GM18520 (cell line): ENCODE data around the gene LYRM2.
"Not testable (repeated sequence)": the region's sequence is repeated elsewhere in the genome, so short reads cannot be mapped to it uniquely, and the experiment has no call there.

Experiments
- ATAC-seq: cut with Tn5 transposase; IDR thresholded peaks from one replicate; pipeline ENCODE4 v1.9.1; 2021; ENCODE audit not compliant: unreplicated experiment

Gene LYRM2

DNA sequence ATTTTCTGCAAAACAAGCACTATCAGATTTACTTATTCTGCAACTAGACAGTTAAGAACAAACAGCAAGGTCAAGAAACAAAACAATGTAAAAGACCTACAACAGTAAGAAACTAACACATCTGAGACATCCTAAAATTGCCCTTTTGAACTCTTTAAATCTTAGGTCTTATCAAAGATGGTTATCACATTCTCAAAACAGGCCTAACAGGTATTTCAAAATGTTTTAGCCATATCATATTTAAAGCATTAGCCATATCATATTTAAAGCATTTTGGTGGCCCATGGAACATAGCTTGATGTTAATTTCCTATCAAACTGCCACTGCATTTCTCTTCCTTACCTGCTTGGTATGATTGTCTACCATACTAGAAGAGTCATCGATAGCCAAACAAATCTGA is 11.1 kb upstream of the LYRM2 start:
- no peak for ATAC-seq

DNA sequence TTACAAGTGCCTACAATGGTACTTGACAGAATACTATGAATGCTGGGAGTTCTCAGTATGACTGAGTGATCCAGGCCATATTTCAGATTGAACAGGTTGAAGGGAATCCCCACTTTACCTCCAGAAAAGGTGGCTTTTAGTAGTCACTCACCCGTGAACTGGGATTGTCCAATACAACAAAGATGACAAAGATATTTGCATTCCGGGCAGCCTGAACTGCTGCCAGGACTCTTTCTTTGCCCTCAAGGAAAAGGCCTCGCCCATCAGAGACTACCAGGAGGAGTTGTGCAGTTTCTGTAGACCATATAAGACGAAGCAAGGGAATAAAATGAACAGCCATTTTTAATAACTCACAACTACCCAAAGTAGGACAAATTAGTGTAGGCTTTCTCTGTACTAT is 6.3 kb upstream of the LYRM2 start:
- no peak for ATAC-seq

DNA sequence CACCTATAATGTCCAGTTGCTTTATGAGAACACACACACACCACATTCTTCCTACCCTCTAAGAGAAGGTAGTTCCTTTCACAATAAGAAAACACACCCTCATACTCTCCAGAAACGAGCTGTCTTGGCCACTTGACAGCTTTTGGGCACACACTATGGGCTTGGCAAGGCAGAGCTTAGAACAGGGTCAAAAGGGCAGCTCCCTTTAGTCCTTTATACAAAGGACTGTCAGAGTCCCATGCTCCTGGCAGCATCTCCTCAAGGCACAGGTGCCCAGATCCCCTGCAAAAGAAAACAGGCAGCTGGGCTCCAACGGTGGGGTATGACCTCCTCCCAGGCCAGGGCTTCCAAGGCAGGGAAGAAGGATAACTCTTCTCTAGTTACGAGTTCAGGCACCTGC is 4.9 kb upstream of the LYRM2 start:
- ATAC-seq = no peak

DNA sequence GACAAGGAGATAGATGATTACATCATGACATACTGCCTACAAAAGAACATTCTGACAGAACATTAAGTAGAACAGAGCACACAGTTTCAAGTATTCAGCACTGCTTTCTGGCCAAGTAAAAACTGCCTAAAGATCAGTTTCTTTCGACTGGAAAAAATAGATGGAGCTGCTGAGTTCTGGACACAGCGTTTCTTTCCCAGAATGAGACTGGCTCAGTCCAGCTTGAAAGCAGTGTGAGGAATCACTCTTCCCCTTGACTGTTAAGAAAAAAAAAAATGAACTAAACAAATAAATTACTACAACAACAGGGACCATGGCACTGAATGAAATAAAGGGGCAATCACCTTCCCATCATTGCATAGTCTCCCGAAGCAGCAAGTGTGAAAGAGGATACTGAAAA is 4.4 kb upstream of the LYRM2 start:
- no peak for ATAC-seq

DNA sequence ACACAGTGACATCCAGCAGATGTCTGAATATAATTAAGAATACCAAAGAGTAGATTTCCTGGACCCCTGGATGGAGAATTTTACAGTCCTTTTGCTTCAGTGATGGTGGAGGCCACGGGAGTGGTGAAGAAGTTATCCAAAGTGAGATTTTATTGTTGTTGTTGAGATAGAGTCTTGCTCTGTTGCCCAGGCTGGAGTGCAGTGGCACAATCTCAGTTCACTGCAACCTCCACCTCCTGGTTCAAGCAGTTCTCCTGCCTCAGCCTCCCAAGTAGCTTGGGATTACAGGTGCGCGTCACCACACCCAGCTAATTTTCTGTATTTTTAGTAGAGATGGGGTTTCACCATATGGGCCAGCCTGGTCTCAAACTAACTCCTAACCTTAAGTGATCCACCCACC is 3.0 kb upstream of the LYRM2 start:
- ATAC-seq = not testable (repeated sequence)

DNA sequence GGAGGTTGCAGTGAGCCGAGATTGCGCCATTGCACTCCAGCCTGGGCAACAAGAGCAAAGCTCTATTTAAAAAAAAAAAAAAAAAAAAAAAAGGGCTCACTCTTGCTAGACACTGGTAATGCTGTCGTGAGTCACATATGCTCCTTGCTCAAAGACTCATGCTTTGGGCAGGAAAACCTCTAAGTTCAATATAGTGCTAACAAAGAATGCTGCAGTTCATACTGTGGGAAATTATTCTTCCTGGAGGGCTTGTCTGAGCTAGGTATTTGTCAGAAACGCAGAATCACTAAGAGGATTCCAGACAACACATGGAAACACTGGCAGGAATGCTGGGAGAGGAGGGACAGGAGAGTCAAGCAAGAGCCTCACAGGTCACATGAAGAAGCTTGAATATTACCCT is 2.3 kb upstream of the LYRM2 start:
- ATAC-seq = no peak

DNA sequence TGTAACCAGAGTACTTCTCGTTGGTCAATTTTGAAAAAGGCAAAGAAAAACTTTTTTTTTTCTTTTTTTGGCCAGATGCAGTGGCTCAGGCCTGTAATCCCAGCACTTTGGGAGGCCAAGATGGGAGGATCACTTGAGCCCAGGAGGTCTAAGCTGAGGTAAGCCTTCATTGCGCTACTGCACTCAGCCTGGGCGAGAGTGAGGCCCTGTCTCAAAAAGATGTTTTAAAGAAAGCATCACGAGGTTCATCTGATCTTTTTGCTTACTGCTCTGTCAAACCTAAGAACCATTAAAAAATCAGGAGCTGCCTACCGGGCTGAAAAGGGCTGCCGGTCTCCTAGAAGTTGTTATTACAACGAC is 607 bp downstream of the LYRM2 start:
- peak; percentile 1 for ATAC-seq

DNA sequence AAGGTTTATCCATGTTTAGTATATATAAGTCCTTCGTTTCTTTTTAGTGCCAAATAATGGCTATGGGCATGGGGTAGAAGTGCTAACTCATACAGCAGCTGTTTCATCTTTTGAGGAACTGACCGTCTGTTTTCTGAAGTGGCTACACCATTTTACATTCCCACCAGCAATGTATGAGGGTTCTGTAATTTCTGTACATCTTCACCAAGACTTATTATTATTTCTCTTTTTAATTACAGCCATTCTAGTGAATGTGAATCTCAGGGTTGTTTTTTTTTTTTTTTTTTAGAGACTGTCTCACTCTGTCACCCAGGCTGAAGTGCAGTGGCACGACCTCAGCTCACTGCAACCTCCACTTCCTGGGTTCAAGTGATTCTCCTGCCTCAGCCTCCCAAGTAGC is 2.1 kb downstream of the LYRM2 start:
- ATAC-seq = not testable (repeated sequence)

DNA sequence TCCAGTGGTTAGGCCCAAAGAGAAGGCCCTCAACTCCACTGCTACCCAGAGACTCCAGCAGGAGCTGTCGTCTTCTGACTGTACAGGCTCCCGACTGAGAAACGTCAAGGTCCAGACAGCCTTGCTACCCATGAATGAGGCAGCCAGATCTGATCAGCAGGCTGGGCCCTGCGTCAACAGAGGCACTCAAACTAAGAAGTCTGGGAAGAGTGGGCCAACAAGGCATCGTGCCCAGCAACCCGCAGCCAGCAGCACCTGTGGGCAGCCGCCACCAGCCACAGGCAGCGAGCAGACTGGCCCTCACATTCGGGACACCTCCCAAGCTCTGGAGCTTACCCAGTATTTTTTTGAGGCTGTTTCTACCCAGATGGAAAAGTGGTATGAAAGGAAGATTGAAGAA is 8.1 kb downstream of the LYRM2 start:
- no peak for ATAC-seq

DNA sequence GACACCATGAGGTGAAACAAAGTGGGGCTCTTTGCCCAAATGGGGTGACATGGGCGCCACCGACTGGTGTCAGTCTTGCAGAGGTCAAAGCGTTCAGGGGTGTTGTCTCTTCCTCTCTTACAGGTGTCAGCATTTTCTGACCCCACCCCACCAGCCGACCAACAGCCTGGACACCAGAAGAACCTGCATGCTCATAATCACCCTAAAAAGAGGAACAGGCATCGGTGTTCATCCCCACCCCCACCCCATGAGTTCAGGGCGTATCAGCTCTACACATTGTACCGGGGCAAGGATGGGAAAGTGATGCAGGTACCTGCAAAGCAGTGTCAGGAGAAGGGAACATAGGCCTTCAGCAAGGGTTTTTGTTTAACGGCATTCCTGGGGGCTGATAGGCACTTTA is 14.8 kb downstream of the LYRM2 start:
- ATAC-seq = no peak

DNA sequence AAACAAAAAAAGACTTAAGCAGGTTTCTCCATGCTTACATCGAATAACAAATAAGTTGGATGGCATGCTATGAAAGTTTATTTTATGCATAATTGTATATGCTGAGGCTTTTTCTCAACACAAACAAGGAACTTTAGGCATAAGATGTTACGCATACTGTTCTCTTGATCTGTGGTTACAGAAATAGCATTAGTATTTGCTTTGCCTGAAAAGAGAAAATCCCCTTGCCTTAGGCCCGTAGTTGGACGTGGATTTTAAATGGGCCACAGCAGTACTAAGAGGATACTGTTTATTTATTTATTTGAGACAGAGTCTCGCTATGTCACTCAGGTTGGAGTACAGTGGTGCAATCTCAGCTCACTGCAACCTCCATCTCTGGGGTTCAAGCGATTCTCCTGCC is 19.0 kb downstream of the LYRM2 start:
- no peak for ATAC-seq

DNA sequence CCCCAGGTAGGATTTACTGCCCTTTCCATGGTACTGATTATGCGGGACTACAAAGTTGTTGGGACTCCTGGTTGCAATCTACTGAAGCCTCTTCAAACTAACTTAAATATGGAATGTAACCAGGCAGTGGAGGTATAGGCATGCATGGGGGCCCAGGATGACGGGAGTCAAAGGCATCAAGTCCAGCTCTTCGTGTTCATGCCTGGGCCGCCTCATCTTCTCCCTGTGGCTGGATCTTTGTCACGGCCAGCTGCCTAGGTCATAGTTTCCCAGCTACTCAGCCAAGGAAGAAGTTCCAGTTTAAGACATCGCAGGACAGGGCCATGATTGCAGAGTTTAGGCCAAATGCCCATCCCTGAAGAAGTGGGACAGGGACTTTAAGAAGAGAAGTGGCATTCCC is 20.5 kb downstream of the LYRM2 start:
- no peak for ATAC-seq

DNA sequence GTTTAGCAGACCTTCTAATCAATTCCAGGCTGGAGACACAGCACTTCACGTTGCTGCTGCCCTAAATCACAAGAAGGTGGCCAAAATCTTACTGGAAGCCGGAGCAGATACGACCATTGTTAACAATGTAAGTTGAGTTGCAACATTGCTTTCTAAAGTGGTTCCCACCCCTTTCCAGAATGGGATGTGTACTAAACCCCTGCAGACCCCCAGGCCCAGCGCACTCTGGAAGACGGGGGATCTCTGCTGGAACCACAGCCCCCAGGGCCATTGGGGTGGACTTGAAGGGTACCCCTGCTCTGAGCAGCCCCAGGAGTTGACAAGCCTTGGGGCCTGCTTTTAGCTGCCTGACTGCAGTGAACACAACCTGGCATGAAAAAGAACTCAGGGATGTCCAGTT is 22.0 kb downstream of the LYRM2 start:
- no peak for ATAC-seq

DNA sequence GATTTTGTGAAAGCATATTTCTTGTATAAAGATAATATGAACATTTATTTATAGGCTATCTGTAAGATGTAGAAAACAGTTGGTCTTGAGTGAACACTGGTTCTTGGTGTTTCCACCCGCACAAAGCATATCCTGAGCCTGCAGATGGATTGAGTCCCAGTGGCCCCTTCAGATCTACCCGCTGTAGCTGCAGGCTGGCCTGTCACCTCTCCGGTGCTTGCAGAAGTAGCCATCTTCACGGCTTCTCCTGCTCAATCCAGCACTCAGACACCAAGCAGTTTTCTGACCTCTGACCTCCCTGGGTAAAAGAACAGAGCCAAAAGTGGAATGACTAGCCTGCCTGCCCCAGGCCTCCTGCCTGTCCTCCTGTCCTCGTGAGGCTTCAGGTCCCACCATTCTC is 22.7 kb downstream of the LYRM2 start:
- ATAC-seq = no peak

DNA sequence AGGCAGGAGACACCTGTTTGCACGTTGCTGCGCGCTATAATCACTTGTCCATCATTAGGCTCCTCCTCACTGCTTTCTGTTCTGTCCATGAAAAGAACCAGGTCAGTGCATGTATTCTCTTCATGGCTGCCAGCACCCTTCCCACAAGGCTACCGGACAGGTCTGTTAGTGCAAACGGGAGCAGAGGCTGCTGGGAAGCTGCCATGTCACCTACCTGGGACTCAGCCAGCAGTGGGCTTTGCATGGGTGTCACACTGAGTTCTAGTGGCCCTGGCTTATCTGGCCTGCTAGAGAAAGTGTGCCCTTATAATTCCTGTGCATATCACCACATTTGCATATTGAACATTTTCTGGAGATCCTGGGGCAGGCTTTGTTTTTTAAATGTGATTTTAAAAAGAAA is 24.8 kb downstream of the LYRM2 start:
- ATAC-seq = no peak

DNA sequence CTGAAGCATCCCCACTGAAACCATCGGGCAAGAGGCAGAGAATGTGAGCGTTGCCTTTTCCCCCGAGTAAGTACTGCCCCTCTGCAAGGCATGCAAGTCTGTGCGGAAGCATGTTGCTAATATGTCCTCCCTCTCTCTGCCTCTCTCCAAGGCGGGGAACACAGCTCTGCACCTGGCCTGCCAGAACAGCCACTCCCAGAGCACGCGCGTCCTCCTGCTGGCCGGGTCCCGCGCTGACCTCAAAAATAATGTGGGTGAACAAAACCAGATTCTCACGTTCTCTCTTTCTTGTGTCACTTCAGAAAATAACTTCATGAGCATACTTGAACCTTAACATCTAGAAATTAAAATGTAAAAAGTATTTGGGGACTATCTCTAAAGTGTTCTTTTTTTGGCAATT is 26.4 kb downstream of the LYRM2 start:
- no peak for ATAC-seq

DNA sequence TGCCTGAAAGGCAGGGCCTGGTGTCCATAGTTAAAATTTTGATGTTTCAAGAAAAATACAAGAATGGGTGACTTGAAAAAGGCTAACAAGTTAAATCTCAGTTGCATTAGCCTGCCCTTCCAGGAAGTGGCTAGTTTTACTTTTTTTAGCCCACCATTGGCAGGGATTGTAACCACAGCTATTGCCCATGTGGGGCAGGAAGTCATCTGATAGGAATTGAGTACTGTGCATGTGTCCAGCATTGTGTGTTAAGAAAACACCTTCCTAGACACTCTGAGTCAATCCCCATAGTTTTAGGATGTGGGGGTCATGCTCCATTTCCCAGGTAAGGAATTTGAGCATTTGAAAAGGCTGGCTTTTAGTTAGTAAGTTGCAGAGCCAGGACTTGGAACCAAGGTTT is 26.9 kb downstream of the LYRM2 start:
- ATAC-seq = no peak

DNA sequence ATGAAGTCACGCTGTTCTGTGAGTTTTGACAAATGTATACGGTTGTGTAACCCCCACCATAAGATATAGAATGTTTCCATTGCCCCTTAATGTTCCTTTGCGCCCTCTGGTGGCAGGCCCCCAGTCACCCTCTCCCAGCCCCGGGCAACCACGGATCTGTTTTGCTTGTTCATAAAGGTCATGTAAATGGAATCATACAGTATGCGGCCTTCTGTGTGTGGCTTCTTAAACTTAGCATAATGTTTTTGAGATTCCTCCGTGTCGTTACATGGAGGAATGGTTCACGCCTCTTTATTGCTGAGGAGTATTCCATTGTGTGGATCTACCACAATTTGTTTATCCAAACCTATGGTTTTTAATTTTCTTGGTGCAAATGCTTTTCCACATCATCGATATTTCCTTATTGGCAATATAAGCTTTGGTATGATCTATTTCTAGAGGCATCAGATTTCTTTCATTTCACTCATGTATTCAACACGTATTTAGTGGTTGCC is 28.4 kb downstream of the LYRM2 start:
- ATAC-seq = no peak

DNA sequence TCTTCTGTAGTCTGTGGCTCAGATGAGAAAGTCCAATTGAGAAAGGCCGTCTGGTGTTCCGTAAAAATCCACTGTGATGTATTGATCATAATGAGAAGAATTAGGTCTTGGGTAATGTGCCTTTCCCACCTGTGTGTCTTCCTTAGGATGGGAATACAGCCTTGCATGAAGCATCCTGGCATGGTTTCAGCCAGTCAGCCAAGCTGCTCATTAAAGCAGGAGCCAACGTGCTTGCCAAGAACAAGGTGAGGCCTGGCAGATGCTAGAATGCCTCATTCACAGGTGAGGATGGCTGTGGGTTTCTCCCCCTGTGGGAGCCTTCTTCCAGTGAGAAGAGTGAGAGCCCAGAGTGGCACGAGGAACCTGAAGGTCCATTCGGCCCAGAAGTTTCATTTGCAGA is 32.7 kb downstream of the LYRM2 start:
- ATAC-seq = no peak

DNA sequence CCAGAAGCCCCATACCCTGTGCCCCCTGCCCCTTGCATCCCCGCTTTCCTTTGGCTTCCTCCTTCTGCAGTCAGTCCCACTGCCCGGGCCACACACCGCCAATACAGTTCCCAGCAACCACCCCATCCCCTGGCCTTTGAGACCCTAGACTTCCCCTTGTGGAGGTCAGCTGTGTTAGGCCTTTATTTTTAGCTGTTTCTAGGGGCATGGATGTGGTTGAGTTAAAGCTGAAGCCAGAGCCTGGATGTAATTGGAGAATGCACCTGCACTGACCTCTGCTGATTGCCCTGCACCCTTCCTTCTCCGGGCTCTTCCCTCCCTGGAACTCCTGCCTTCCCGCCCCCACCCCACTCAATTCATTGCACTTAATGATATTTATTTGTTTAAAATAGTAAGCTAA is 33.9 kb downstream of the LYRM2 start:
- ATAC-seq = no peak

DNA sequence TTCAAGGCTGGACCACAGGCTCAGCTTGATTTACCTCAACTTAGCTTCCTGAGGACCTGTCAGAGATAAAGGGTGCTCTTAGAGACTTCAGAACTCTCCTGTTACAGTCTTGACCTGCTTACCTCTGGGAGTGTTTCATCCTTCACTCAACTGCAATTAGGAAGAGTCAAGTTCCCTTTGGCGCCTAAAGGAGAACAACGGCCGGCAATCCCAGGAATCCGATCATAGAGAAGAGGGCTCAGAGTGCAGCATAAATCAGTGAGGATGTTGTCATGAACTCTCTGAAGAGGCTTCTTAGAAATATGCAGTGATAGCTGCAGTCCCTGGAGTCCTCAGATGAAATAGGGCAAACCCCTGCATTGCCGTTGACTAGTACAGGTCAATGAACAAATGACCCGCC is 36.4 kb downstream of the LYRM2 start:
- no peak for ATAC-seq

DNA sequence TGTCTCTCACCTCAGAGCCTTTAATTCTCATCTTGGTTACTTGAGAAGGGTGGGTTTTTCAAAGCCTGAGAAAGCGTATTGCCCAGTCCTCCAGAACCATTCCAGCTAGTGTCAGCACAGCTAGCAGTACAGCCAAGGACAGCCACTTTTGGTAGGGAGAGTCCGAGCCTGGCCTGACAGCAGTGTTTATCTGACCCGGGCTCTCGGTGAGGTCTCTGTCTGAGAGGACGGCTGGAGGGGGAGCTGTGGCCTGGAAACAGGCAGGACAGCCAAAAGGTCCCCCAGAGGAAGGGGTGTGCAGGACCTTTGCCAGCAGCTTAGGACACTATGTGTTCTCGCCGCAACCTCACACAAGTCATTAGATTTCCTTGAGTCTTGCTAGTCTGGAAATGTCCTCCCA is 38.8 kb downstream of the LYRM2 start:
- no peak for ATAC-seq

DNA sequence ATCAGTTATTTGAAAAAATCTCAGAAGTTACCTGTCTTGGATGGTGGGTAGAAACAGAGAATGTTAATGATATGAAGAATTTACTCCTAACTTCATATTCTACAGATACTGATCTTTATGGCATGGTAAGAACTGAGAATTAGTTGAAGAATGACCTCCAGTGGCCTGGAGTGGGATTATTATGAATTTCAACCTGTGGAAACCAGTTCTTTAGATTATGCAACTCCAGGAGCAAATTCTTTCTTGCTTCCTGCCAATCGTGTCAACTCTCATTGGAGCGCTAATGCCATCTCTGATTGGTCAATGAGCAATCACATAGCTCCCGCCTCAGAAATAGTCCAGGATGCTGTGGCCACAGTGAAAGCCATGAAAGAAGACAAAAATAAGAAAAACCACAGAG is 40.6 kb downstream of the LYRM2 start:
- no peak for ATAC-seq

DNA sequence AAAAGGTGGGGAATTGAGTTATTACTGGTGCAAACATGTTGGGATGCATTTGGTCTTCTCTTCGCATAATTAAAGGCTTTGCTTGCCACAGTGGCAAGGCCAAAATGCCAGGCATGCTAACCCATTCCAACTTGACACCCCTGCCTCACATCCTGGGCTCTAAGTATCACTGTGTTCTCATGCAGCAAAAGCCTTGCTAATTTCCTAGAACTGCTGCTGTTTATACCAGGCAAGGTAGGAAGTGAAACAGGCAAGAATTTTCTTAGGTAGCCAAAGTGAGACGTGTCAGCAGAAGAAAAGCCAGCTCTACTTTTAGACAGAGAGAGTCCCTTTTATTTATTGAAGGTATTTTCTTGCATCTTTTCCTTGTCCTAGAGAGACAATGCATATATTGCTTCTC is 41.2 kb downstream of the LYRM2 start:
- no peak for ATAC-seq
